HG02763 (cell line): Measurements from ENCODE around the gene MYPN.
"Not testable (repeated sequence)": the region's sequence is repeated elsewhere in the genome, so short reads cannot be mapped to it uniquely, and the experiment has no call there.

Experiments
- ATAC-seq: cut with Tn5 transposase; IDR thresholded peaks from one replicate; pipeline ENCODE4 v1.9.1; 2021; ENCODE audit warnings: mild to moderate bottlenecking, moderate library complexity; ENCODE audit not compliant: unreplicated experiment

Gene MYPN

GRCh38 chr10:68167586-68168189, 58.4 kb downstream of the MYPN start:
- no peak for ATAC-seq

- ATAC-seq: peak; percentile 41
These were observed 62.3 kb downstream of the MYPN start for GRCh38 chr10:68171539-68172080.

GRCh38 chr10:68172324-68172723, 63.0 kb downstream of the MYPN start:
- ATAC-seq: no peak

- ATAC-seq: no peak
These were observed 66.7 kb downstream of the MYPN start for GRCh38 chr10:68175949-68176348.

- no peak for ATAC-seq
These were observed 67.5 kb downstream of the MYPN start for GRCh38 chr10:68176797-68177196.

- no peak for ATAC-seq
These were observed 69.3 kb downstream of the MYPN start for GRCh38 chr10:68178592-68178991.

- ATAC-seq: no peak
These were observed 69.7 kb downstream of the MYPN start for GRCh38 chr10:68179016-68179415.

GRCh38 chr10:68180490-68180889, 71.2 kb downstream of the MYPN start:
- no peak for ATAC-seq

- no peak for ATAC-seq
These were observed 75.3 kb downstream of the MYPN start for GRCh38 chr10:68184546-68184945.

- no peak for ATAC-seq
These were observed 75.8 kb downstream of the MYPN start for GRCh38 chr10:68185085-68185484.

GRCh38 chr10:68188835-68189234, 79.5 kb downstream of the MYPN start:
- no peak for ATAC-seq

GRCh38 chr10:68192113-68192512, 82.8 kb downstream of the MYPN start:
- no peak for ATAC-seq

GRCh38 chr10:68194290-68194689, 85.0 kb downstream of the MYPN start:
- no peak for ATAC-seq

- ATAC-seq: not testable (repeated sequence)
These were observed 86.5 kb downstream of the MYPN start for GRCh38 chr10:68195776-68196175.

- ATAC-seq: no peak
These were observed 87.4 kb downstream of the MYPN start for GRCh38 chr10:68196701-68197100.

- ATAC-seq: no peak
These were observed 93.7 kb downstream of the MYPN start for GRCh38 chr10:68202960-68203353.

GRCh38 chr10:68208424-68209042, 99.2 kb downstream of the MYPN start:
- no peak for ATAC-seq

- ATAC-seq: no peak
These were observed 102.4 kb downstream of the MYPN start for GRCh38 chr10:68211669-68212068.

GRCh38 chr10:68212721-68213352, 103.5 kb downstream of the MYPN start:
- ATAC-seq: no peak

- no peak for ATAC-seq
These were observed 109.5 kb downstream of the MYPN start for GRCh38 chr10:68218786-68219185.

- ATAC-seq: no peak
These were observed 111.9 kb downstream of the MYPN start for GRCh38 chr10:68221196-68221595.

GRCh38 chr10:68222391-68222790, 113.1 kb downstream of the MYPN start:
- no peak for ATAC-seq
